ENCODE data around the gene SEPTIN12. TPM values are rescaled to one million over a fixed set of nuclear protein-coding genes. Genes with fewer than 3 reads are reported as not detected.

SEPTIN12 gene, protein sequence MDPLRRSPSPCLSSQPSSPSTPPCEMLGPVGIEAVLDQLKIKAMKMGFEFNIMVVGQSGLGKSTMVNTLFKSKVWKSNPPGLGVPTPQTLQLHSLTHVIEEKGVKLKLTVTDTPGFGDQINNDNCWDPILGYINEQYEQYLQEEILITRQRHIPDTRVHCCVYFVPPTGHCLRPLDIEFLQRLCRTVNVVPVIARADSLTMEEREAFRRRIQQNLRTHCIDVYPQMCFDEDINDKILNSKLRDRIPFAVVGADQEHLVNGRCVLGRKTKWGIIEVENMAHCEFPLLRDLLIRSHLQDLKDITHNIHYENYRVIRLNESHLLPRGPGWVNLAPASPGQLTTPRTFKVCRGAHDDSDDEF
- total RNA-seq, result not detected in 2 replicates

DNA sequence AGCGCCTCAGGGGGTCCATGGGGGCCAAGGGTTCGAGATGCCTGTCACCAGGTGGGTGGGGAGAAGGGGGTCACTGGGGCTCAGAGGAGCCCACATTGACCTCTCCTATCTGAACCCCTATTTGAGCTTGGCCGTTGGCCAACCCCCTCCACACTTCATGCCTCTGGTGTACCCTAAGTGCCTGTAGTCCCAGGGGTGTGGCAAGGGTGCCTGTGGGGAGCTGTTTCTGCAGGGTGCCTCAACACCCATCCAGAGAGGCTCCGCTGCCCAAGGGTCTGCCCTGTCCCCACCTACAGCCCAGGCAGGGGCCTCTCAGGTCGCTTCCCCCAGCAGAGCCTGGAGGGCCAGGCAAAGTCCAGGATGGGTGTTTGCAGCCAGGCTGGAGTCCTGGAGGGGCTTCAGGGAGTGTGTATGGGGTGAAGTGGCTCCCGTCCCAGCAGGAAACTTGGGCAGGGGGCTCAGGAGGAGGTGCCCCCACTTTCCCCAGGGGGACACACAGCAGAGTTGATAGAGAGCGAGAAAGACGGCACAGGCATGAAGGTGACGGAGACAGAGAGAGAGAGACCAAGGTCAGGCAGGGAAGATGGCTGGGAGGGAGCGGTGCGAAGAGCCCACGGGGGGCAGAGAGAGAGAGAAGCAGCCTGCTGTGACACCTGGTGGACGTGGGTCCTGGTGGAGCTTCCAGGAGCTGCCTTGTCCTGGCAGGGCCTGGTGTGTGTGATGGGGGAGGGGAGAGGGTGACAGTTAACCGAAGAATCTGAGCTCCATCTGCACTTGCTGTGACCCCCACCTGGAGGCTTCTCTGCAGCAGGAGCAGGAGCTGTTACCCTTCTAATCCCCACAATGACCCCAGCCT lies at the start of gene SEPTIN12:
SEPTIN12 (minus strand) TSS at position 719 of the 856 bp plus-strand sequence; CDS start at position 19, 700 bp downstream.

GRCh38 chr16:4801962-4802658 lies 14.0 kb upstream of the SEPTIN12 start, which contains the start of gene ROGDI:
Gene ROGDI (minus strand): TSS chr16:4802633. CDS start chr16:4802571, 62 bp downstream.

GRCh38 chr16:4795181-4795827 lies 7.2 kb upstream of the SEPTIN12 start, which contains the start of gene SMIM22:
Gene SMIM22 (plus strand): TSS chr16:4795369. CDS start chr16:4795735, 366 bp downstream.

GRCh38 chr16:4766875-4767628 lies 21.1 kb downstream of the SEPTIN12 start, which contains the start of gene ZNF500:
Gene ZNF500 (minus strand): TSS chr16:4767162. CDS start chr16:4765978, 1,184 bp downstream.

GRCh38 chr16:4734063-4734729 lies 53.9 kb downstream of the SEPTIN12 start, which contains the start of the genes ANKS3 and DNAAF8:
Gene ANKS3 (minus strand): TSS chr16:4734271. CDS start chr16:4730149, 4,122 bp downstream.
Gene DNAAF8 (plus strand): TSS chr16:4734537. CDS start chr16:4736515, 1,978 bp downstream.

Other genes with a start within 250 kb of the SEPTIN12 start
- 38.1 and 39.1 TPM in 2 replicates for gene CDIP1, start 249.6 kb downstream of the SEPTIN12 start, total RNA-seq
- not detected in 2 replicates for gene C16orf96, start 232.0 kb downstream of the SEPTIN12 start, total RNA-seq
- gene UBALD1, start 173.5 kb downstream of the SEPTIN12 start, total RNA-seq, result 10.9 and 11.0 TPM in 2 replicates
- gene MGRN1, start 163.5 kb downstream of the SEPTIN12 start, total RNA-seq, result 15.9 and 17.5 TPM in 2 replicates
- 28.0 and 37.7 TPM in 2 replicates for gene NUDT16L1, start 94.8 kb downstream of the SEPTIN12 start, total RNA-seq
- 12.6 and 17.0 TPM in 2 replicates for gene ANKS3, start 54.1 kb downstream of the SEPTIN12 start, total RNA-seq
- gene DNAAF8, start 53.8 kb downstream of the SEPTIN12 start, total RNA-seq, result 0.55 TPM in 1 of 2 replicates, not detected in the other
- gene ZNF500, start 21.2 kb downstream of the SEPTIN12 start, total RNA-seq, result 3.4 and 7.4 TPM in 2 replicates
- gene SMIM22, start 7.0 kb upstream of the SEPTIN12 start, total RNA-seq, result 1.2 TPM in 1 of 2 replicates, not detected in the other
- 21.0 and 23.0 TPM in 2 replicates for gene ROGDI, start 14.3 kb upstream of the SEPTIN12 start, total RNA-seq
- 20.8 and 27.3 TPM in 2 replicates for gene GLYR1, start 58.9 kb upstream of the SEPTIN12 start, total RNA-seq
- gene UBN1, start 59.1 kb upstream of the SEPTIN12 start, total RNA-seq, result 23.0 and 23.5 TPM in 2 replicates
- gene PPL, start 148.8 kb upstream of the SEPTIN12 start, total RNA-seq, result 27.0 and 51.1 TPM in 2 replicates
- 0.08 TPM in 1 of 2 replicates, not detected in the other for gene SEC14L5, start 170.0 kb upstream of the SEPTIN12 start, total RNA-seq
- gene NAGPA, start 245.6 kb upstream of the SEPTIN12 start, total RNA-seq, result 18.2 and 19.8 TPM in 2 replicates